GM19397 (cell line): ENCODE data around the gene SNAP47.
"Not testable (repeated sequence)": the region's sequence is repeated elsewhere in the genome, so short reads cannot be mapped to it uniquely, and the experiment has no call there.

Experiments
- ATAC-seq: cut with Tn5 transposase; IDR thresholded peaks from one replicate; pipeline ENCODE4 v1.9.1; 2021; ENCODE audit warnings: mild to moderate bottlenecking, moderate library complexity; ENCODE audit not compliant: unreplicated experiment

SNAP47 gene

GRCh38 chr1:227734856-227735538 is at the start of gene SNAP47, which contains the start of gene JMJD4:
TSS of gene SNAP47 (plus strand) at chr1:227735435. CDS start at chr1:227747737, 12,302 bp downstream.
TSS of gene JMJD4 (minus strand) at chr1:227735302. CDS start at chr1:227735273, 29 bp downstream.
- peak; percentile 94 for ATAC-seq

- no peak for ATAC-seq
Observed at GRCh38 chr1:227685807-227686206, 49.4 kb upstream of the SNAP47 start.

- no peak for ATAC-seq
Observed at GRCh38 chr1:227697321-227697864, 37.8 kb upstream of the SNAP47 start.

- not testable (repeated sequence) for ATAC-seq
Observed at GRCh38 chr1:227701631-227702030, 33.6 kb upstream of the SNAP47 start.

GRCh38 chr1:227707846-227708245 is 27.4 kb upstream of the SNAP47 start:
- no peak for ATAC-seq

GRCh38 chr1:227709451-227709850 is 25.8 kb upstream of the SNAP47 start:
- no peak for ATAC-seq

GRCh38 chr1:227710474-227710873 is 24.8 kb upstream of the SNAP47 start:
- not testable (repeated sequence) for ATAC-seq

GRCh38 chr1:227712648-227713047 is 22.6 kb upstream of the SNAP47 start:
- no peak for ATAC-seq

- no peak for ATAC-seq
Observed at GRCh38 chr1:227718932-227719331, 16.3 kb upstream of the SNAP47 start.

- no peak for ATAC-seq
Observed at GRCh38 chr1:227723474-227723873, 11.8 kb upstream of the SNAP47 start.

- ATAC-seq, result no peak
Observed at GRCh38 chr1:227725046-227725445, 10.2 kb upstream of the SNAP47 start.

GRCh38 chr1:227726318-227726717 is 8.9 kb upstream of the SNAP47 start:
- no peak for ATAC-seq

- ATAC-seq, result no peak
Observed at GRCh38 chr1:227726924-227727599, 8.2 kb upstream of the SNAP47 start.

GRCh38 chr1:227728059-227728891 is 7.0 kb upstream of the SNAP47 start:
- ATAC-seq, result peak; percentile 30

- no peak for ATAC-seq
Observed at GRCh38 chr1:227728892-227729143, 6.4 kb upstream of the SNAP47 start.

GRCh38 chr1:227729144-227729880 is 5.9 kb upstream of the SNAP47 start:
- ATAC-seq, result no peak

GRCh38 chr1:227729881-227730629 is 5.2 kb upstream of the SNAP47 start:
- ATAC-seq, result no peak

- no peak for ATAC-seq
Observed at GRCh38 chr1:227730630-227731151, 4.5 kb upstream of the SNAP47 start.

- no peak for ATAC-seq
Observed at GRCh38 chr1:227731241-227731677, 4.0 kb upstream of the SNAP47 start.
